Neural progenitor cell (in vitro differentiated cells): ENCODE measurements around the gene FMN1. TPM values are rescaled to one million over a fixed set of nuclear protein-coding genes. Genes with fewer than 3 reads are reported as not detected.

ENCODE experiments used
- DNase-seq: peaks from one replicate; pipeline ENCODE4 v3.0.0-alpha.2; 2016; ENCODE audit warnings: low spot score
- H2AFZ ChIP-seq: fragments of 200-600 bp; sonication (generic); replicated peaks from 2 replicates; pipeline ENCODE4 v1.6.1; 2016; ENCODE audit warnings: antibody characterized with exemption
- H3F3A ChIP-seq: fragments of 200-600 bp; sonication (generic); 2 replicates; pipeline ENCODE4 v1.6.1; 2016; ENCODE audit warnings: antibody characterized with exemption, low read depth
- H3K27ac ChIP-seq: fragments of 200-600 bp; sonication (generic); 2 replicates; pipeline ENCODE4 v1.5.1; 2016; ENCODE audit warnings: mild to moderate bottlenecking
- H3K27me3 ChIP-seq: fragments of 200-600 bp; sonication (generic); 2 replicates; pipeline ENCODE4 v1.6.1; 2016; ENCODE audit warnings: mild to moderate bottlenecking, moderate library complexity
- H3K36me3 ChIP-seq: fragments of 200-600 bp; sonication (generic); 2 replicates; pipeline ENCODE4 v1.5.1; 2016
- H3K4me1 ChIP-seq: fragments of 200-600 bp; sonication (generic); 2 replicates; pipeline ENCODE4 v1.6.1; 2016; ENCODE audit warnings: mixed run types
- H3K4me2 ChIP-seq: fragments of 200-600 bp; sonication (generic); 2 replicates; pipeline ENCODE4 v1.6.1; 2016
- H3K4me3 ChIP-seq: fragments of 200-600 bp; sonication (generic); 2 replicates; pipeline ENCODE4 v1.5.1; 2016
- H3K79me2 ChIP-seq: fragments of 200-600 bp; sonication (generic); 2 replicates; pipeline ENCODE4 v1.6.1; 2016; ENCODE audit warnings: low read depth
- H3K9ac ChIP-seq: fragments of 200-600 bp; sonication (generic); 2 replicates; pipeline ENCODE4 v1.6.1; 2016
- H3K9me3 ChIP-seq: fragments of 200-600 bp; sonication (generic); 2 replicates; pipeline ENCODE4 v1.5.1; 2016; ENCODE audit warnings: low read depth
- H4K20me1 ChIP-seq: fragments of 200-600 bp; sonication (generic); 2 replicates; pipeline ENCODE4 v1.6.1; 2016; ENCODE audit warnings: low read depth
- H3K27ac Mint-ChIP-seq: 3 replicates; pipeline ENCODE4 v1.8.0; 2021; ENCODE audit warnings: mixed read lengths
- H3K27me3 Mint-ChIP-seq: 2 replicates; pipeline ENCODE4 v1.8.0; 2022; ENCODE audit warnings: low read depth, mild to moderate bottlenecking, inconsistent platforms, moderate library complexity, mixed read lengths; ENCODE audit not compliant: insufficient read depth
- H3K36me3 Mint-ChIP-seq: 3 replicates; pipeline ENCODE4 v1.8.0; 2021; ENCODE audit warnings: mixed read lengths
- H3K4me1 Mint-ChIP-seq: 3 replicates; pipeline ENCODE4 v1.8.0; 2021; ENCODE audit warnings: mixed read lengths
- H3K4me3 Mint-ChIP-seq: 3 replicates; pipeline ENCODE4 v1.8.0; 2021; ENCODE audit warnings: mild to moderate bottlenecking, moderate library complexity, mixed read lengths
- H3K9me3 Mint-ChIP-seq: 3 replicates; pipeline ENCODE4 v1.8.0; 2020; ENCODE audit warnings: mixed read lengths
- CTCF ChIP-seq: fragments of 200-600 bp; sonication (generic); IDR thresholded peaks from 2 replicates; pipeline ENCODE4 v1.5.1; 2017; ENCODE audit warnings: antibody characterized with exemption, mild to moderate bottlenecking
- EZH2 ChIP-seq: fragments of 200-600 bp; sonication (generic); IDR thresholded peaks from 2 replicates; pipeline ENCODE4 v1.6.1; 2017; ENCODE audit warnings: antibody characterized with exemption, mild to moderate bottlenecking, moderate library complexity
- EZH2phosphoT487 ChIP-seq: fragments of 200-600 bp; sonication (generic); IDR thresholded peaks from 2 replicates; pipeline ENCODE4 v1.6.1; 2017; ENCODE audit warnings: antibody characterized with exemption
- total RNA-seq: library from RNA; depleted of rRNA; stranded (reverse); fragments of >200 nt; gene quantifications from 2 replicates; pipeline ENCODE4 v1.2.3, GENCODE V29; 2015; ENCODE audit warnings: low replicate concordance

FMN1 gene
- total RNA-seq, 1 donor from 2014 or later = 5.7 TPM

- no peaks in the 10 kb centered on the region for H4K20me1 ChIP-seq
- H3K4me1 Mint-ChIP-seq = peaks cover 2% of the 10 kb centered on the region
- no peak overlapping the region for H3K4me2 ChIP-seq
- no peaks in the 10 kb centered on the region for H3K79me2 ChIP-seq
- H3F3A ChIP-seq = no peaks in the 10 kb centered on the region
- H3K9me3 Mint-ChIP-seq = peaks cover 2% of the 10 kb centered on the region
- H3K9ac ChIP-seq = no peak overlapping the region
- no peaks in the 10 kb centered on the region for H3K9me3 ChIP-seq
- H3K27ac ChIP-seq = no peak overlapping the region
- H3K4me3 ChIP-seq = no peak overlapping the region
- H3K36me3 Mint-ChIP-seq = no peaks in the 10 kb centered on the region
- no peak overlapping the region for H3K27ac Mint-ChIP-seq
- no peak overlapping the region for H3K4me3 Mint-ChIP-seq
- DNase-seq = no peak
- H3K36me3 ChIP-seq = no peaks in the 10 kb centered on the region
- TF ChIP-seq CTCF (no peak), EZH2phosphoT487 (no peak), EZH2 (no peak)
- H3K27me3 ChIP-seq = no peaks in the 10 kb centered on the region
- H3K4me1 ChIP-seq = no peaks in the 10 kb centered on the region
- H2AFZ ChIP-seq = no peak overlapping the region
- peaks cover 2% of the 10 kb centered on the region for H3K27me3 Mint-ChIP-seq
Measured at GRCh38 chr15:32750979-32751378, 443.5 kb downstream of the FMN1 start.

GRCh38 chr15:32747921-32748342 is 446.6 kb downstream of the FMN1 start:
- Mint-ChIP-seq H3K9me3 (no peaks in the 10 kb centered on the region), H3K36me3 (no peaks in the 10 kb centered on the region), H3K4me3 (no peak overlapping the region), H3K27me3 (no peaks in the 10 kb centered on the region), H3K27ac (no peak overlapping the region), H3K4me1 (peaks cover 2% of the 10 kb centered on the region)
- Histone ChIP-seq H3K79me2 (no peaks in the 10 kb centered on the region), H3K4me2 (no peak overlapping the region), H3K4me1 (no peaks in the 10 kb centered on the region), H3K9ac (no peak overlapping the region), H3K4me3 (no peak overlapping the region), H3K36me3 (no peaks in the 10 kb centered on the region), H2AFZ (peak overlapping the region; percentile 55), H3K27ac (no peak overlapping the region), H3F3A (no peaks in the 10 kb centered on the region), H3K9me3 (no peaks in the 10 kb centered on the region), H4K20me1 (no peaks in the 10 kb centered on the region), H3K27me3 (no peaks in the 10 kb centered on the region)
- TF ChIP-seq CTCF (no peak), EZH2phosphoT487 (no peak), EZH2 (no peak)
- DNase-seq = no peak

DNA sequence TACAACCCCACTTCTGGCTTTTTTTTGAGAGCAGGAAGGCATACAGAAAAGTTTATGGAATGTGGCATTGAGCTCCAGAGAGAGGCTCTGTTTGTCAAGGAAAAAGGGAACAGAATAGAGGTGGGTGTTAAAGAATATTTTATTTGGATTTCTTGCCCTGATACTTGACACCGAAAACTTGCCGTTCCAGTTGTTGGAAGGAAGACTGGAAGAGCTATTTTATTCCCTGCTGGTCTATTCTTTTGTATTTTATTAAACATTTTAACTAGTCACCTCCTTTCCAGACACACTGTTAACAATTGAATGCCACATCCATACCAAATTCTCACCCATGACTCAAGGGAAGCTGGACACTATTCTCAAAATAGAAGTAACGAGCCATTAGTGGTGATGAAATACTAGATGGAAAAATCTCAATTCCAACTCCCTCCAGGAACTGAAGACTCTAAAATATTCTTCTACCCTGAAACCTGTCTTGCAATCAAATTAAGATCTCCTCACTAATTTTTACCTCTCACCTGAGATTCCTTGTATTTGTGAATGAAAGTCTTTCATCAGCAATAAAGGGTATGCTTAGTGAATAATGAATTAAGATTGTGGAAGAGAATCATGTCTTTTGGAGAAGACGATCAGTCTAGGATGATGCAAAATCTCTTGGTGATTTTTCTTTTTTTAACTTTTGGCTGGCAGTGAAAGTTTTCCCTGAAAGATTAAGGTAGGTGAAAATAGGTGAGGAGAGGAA is 448.2 kb downstream of the FMN1 start:
- H3K9ac ChIP-seq = no peak overlapping the region
- Mint-ChIP-seq H3K27ac (no peak overlapping the region), H3K4me3 (no peak overlapping the region)

More for the DNA sequence above, 448.2 kb downstream of the FMN1 start:
- no peak for DNase-seq
- Mint-ChIP-seq H3K4me1 (peaks cover 2% of the 10 kb centered on the region), H3K36me3 (no peaks in the 10 kb centered on the region), H3K27me3 (no peaks in the 10 kb centered on the region), H3K9me3 (no peaks in the 10 kb centered on the region)
- Histone ChIP-seq H3K4me2 (no peak overlapping the region), H3K36me3 (no peaks in the 10 kb centered on the region), H3K79me2 (no peaks in the 10 kb centered on the region), H3K4me1 (no peaks in the 10 kb centered on the region), H3K27ac (no peak overlapping the region), H2AFZ (no peak overlapping the region), H3K9me3 (no peaks in the 10 kb centered on the region), H4K20me1 (no peaks in the 10 kb centered on the region), H3F3A (no peaks in the 10 kb centered on the region), H3K27me3 (no peaks in the 10 kb centered on the region), H3K4me3 (no peak overlapping the region)
- TF ChIP-seq CTCF (no peak), EZH2phosphoT487 (no peak), EZH2 (no peak)
